Body of pancreas (tissue), 4 donors: ENCODE measurements around the gene DMKN.
"Not testable (repeated sequence)": the region's sequence is repeated elsewhere in the genome, so short reads cannot be mapped to it uniquely, and the experiment has no call there.

ENCODE experiments used
- POLR2A ChIP-seq, 3 donors: fragments of 450-650 bp; IDR thresholded peaks; one replicate each; pipeline ENCODE4 v1.6.1; 2016; ENCODE audit warnings: antibody characterized with exemption in 3 of 3, mild to moderate bottlenecking in 2 of 3
- TF ChIP-seq, protein P1 (sequence below), 7 experiments: fragments of 450-650 bp in 4 of 7; fragments of 200-600 bp in 3 of 7; sonication (generic) in 3 of 7; IDR thresholded peaks; one replicate each; pipeline ENCODE4 v1.5.1; 2016 to 2019; ENCODE audit warnings: antibody characterized with exemption in 7 of 7

DNA sequence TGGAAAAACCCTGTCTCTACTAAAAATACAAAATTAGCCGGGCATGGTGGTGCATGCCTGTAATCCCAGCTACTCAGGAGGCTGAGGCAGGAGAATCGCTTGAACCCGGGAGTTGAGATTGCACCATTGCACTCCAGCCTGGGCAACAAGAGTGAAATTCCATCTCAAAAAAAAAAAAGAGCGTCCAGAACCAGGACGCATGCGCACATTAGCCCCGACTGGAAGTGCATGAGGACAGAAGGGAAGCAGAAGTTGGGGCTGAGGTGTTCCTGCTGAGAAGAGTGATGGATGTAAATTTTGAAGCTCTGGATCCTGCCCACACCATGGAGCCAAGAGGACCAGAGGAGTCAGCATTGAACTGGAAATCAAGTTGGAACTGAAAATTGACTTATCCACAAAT is 38.9 kb downstream of the DMKN start:
- TF ChIP-seq, protein P1, sequence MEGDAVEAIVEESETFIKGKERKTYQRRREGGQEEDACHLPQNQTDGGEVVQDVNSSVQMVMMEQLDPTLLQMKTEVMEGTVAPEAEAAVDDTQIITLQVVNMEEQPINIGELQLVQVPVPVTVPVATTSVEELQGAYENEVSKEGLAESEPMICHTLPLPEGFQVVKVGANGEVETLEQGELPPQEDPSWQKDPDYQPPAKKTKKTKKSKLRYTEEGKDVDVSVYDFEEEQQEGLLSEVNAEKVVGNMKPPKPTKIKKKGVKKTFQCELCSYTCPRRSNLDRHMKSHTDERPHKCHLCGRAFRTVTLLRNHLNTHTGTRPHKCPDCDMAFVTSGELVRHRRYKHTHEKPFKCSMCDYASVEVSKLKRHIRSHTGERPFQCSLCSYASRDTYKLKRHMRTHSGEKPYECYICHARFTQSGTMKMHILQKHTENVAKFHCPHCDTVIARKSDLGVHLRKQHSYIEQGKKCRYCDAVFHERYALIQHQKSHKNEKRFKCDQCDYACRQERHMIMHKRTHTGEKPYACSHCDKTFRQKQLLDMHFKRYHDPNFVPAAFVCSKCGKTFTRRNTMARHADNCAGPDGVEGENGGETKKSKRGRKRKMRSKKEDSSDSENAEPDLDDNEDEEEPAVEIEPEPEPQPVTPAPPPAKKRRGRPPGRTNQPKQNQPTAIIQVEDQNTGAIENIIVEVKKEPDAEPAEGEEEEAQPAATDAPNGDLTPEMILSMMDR (IDR thresholded peaks at IDR 0.05) = not testable (repeated sequence)
- not testable (repeated sequence) for TF ChIP-seq POLR2A (IDR thresholded peaks at IDR 0.05)
